Measurements from ENCODE around the gene MEIS2. TPM values are rescaled to one million over a fixed set of nuclear protein-coding genes. Genes with fewer than 3 reads are reported as not detected.

Gene MEIS2
- total RNA-seq, 2 donors from 2014 or later: 7.1 to 9.7 TPM

GRCh38 chr15:37081983-37082382 is 18.4 kb downstream of the MEIS2 start:
- no peak for DNase-seq
- no peaks in the 10 kb centered on the region for H3K36me3 ChIP-seq (ENCODE audit: control insufficient read depth, insufficient read depth, low read length)
- no peak overlapping the region for H3K4me3 ChIP-seq (ENCODE audit: low read length)
- H3K4me1 Mint-ChIP-seq: peaks cover 13% of the 10 kb centered on the region
- H3K4me1 ChIP-seq (ENCODE audit: control insufficient read depth, insufficient read depth, low read length): peaks cover 7% of the 10 kb centered on the region
- no peak overlapping the region for H3K4me3 Mint-ChIP-seq
- 83 to 93% methylated on average over 2 to 4 of the region's 5 CpGs for whole genome bisulfite sequencing, 2 experiments (ENCODE audit: insufficient coverage in 1 of 2, insufficient read length in 1 of 2)
- TF ChIP-seq CTCF (conservative IDR thresholded peaks at IDR 0.05): no peak
- no peaks in the 10 kb centered on the region for H3K9me3 ChIP-seq (ENCODE audit: control insufficient read depth, low read length)
- H3K27ac Mint-ChIP-seq: no peak overlapping the region
- no peaks in the 10 kb centered on the region for H3K9me3 Mint-ChIP-seq
- H3K9ac ChIP-seq (ENCODE audit: extremely low read depth, low read length, poor library complexity, severe bottlenecking): no peak overlapping the region
- H3K27ac ChIP-seq (ENCODE audit: low read depth, low read length): peak overlapping the region; percentile 16
- peaks cover 9% of the 10 kb centered on the region for H3K27me3 Mint-ChIP-seq (ENCODE audit: insufficient read depth)
- H3K36me3 Mint-ChIP-seq (ENCODE audit: low read depth): no peaks in the 10 kb centered on the region
- no peaks in the 10 kb centered on the region for H3K27me3 ChIP-seq (ENCODE audit: control insufficient read depth, insufficient read depth, low read length, poor library complexity, severe bottlenecking)

GRCh38 chr15:37080261-37080921 is 20.0 kb downstream of the MEIS2 start:
- Histone ChIP-seq H3K4me3 (ENCODE audit: low read length) (no peak overlapping the region), H3K36me3 (ENCODE audit: control insufficient read depth, insufficient read depth, low read length) (no peaks in the 10 kb centered on the region), H3K27me3 (ENCODE audit: control insufficient read depth, insufficient read depth, low read length, poor library complexity, severe bottlenecking) (no peaks in the 10 kb centered on the region), H3K27ac (ENCODE audit: low read depth, low read length) (no peak overlapping the region), H3K4me1 (ENCODE audit: control insufficient read depth, insufficient read depth, low read length) (no peaks in the 10 kb centered on the region), H3K9me3 (ENCODE audit: control insufficient read depth, low read length) (no peaks in the 10 kb centered on the region), H3K9ac (ENCODE audit: extremely low read depth, low read length, poor library complexity, severe bottlenecking) (no peak overlapping the region)
- H3K27me3 Mint-ChIP-seq (ENCODE audit: insufficient read depth): peaks cover 9% of the 10 kb centered on the region
- H3K27ac Mint-ChIP-seq: no peak overlapping the region
- WGBS, 2 experiments (ENCODE audit: insufficient coverage in 1 of 2, insufficient read length in 1 of 2): 73 to 85% methylated on average over 2 to 5 of the region's 5 CpGs
- H3K36me3 Mint-ChIP-seq (ENCODE audit: low read depth): no peaks in the 10 kb centered on the region
- H3K4me1 Mint-ChIP-seq: peaks cover 3% of the 10 kb centered on the region
- DNase-seq: no peak
- H3K9me3 Mint-ChIP-seq: no peaks in the 10 kb centered on the region
- H3K4me3 Mint-ChIP-seq: no peak overlapping the region
- TF ChIP-seq CTCF (conservative IDR thresholded peaks at IDR 0.05): no peak

- Histone ChIP-seq H3K27ac (ENCODE audit: low read depth, low read length) (no peak overlapping the region), H3K9ac (ENCODE audit: extremely low read depth, low read length, poor library complexity, severe bottlenecking) (no peak overlapping the region), H3K4me1 (ENCODE audit: control insufficient read depth, insufficient read depth, low read length) (no peaks in the 10 kb centered on the region), H3K36me3 (ENCODE audit: control insufficient read depth, insufficient read depth, low read length) (no peaks in the 10 kb centered on the region), H3K27me3 (ENCODE audit: control insufficient read depth, insufficient read depth, low read length, poor library complexity, severe bottlenecking) (no peaks in the 10 kb centered on the region), H3K9me3 (ENCODE audit: control insufficient read depth, low read length) (no peaks in the 10 kb centered on the region), H3K4me3 (ENCODE audit: low read length) (no peak overlapping the region)
- Mint-ChIP-seq H3K27me3 (ENCODE audit: insufficient read depth) (peaks cover 9% of the 10 kb centered on the region), H3K27ac (no peak overlapping the region), H3K36me3 (ENCODE audit: low read depth) (no peaks in the 10 kb centered on the region), H3K4me3 (no peak overlapping the region), H3K4me1 (no peaks in the 10 kb centered on the region), H3K9me3 (no peaks in the 10 kb centered on the region)
- no peak for DNase-seq
- no peak for TF ChIP-seq CTCF (conservative IDR thresholded peaks at IDR 0.05)
- WGBS, 2 experiments (ENCODE audit: insufficient coverage in 1 of 2, insufficient read length in 1 of 2): 84 to 92% methylated on average over 6 of the region's 6 CpGs
These were observed 20.6 kb downstream of the MEIS2 start for GRCh38 chr15:37079726-37080125.
